ENCODE results near the gene CYP1A2. TPM values are rescaled to one million over a fixed set of nuclear protein-coding genes. Genes with fewer than 3 reads are reported as not detected.

The CYP1A2 gene
- total RNA-seq, 2 experiments from 2014 or later, result not detected

DNA sequence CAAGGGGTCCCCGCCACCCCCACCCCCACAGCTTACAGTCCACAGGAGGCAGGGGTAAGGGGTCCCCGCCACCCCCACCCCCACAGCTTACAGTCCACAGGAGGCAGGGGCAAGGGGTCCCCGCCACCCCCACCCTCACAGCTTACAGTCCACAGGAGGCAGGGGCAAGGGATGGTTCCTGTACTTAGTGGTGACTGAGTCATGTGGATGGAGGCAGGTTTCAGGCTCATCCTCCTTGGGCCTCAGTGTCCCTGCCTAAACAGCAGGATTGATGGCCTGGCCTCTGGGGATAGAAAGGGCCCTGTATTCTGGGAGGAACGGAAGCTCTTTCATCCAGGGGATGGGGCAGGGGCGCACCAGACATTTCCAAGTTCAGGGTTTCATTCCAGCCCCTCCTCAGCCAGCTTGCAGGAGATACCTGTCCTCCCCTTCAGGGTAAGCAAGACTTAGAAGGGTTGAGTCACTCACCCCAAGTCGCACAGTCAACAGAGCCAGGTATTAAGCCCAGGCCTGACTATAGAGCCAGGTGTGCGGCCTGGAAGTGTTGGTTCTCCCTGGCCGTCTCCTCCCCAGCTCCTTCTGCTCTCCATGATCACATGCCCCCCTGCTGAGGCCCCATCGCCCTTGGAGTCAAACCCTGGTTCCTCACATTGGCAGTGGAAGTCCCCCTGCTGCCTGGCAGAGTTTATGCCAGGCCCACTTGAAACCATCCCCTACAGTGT, 45.8 kb downstream of the CYP1A2 start:
- Mint-ChIP-seq H3K27ac (peak overlapping the region; percentile 93), H3K36me3 (ENCODE audit: low read depth) (peaks cover 54% of the 10 kb centered on the region), H3K27me3 (no peaks in the 10 kb centered on the region), H3K4me3 (peak overlapping the region; percentile 69), H3K9me3 (no peaks in the 10 kb centered on the region), H3K4me1 (ENCODE audit: low read depth) (peaks cover 91% of the 10 kb centered on the region)
- Histone ChIP-seq H3K27me3 (ENCODE audit: control insufficient read depth in 1 of 2, insufficient read depth in 2 of 2, low read length in 2 of 2) (no peaks in the 10 kb centered on the region), H3K36me3 (ENCODE audit: insufficient read depth, low read length) (peaks cover 63% of the 10 kb centered on the region), H3K27ac (ENCODE audit: low read depth in 1 of 2, low read length in 2 of 2) (peak overlapping the region; percentile 59 to 90), H3K9me3 (ENCODE audit: control insufficient read depth in 1 of 2, insufficient read depth in 1 of 2, low read length in 2 of 2) (no peaks in the 10 kb centered on the region), H3K4me1 (ENCODE audit: insufficient read depth, low read length) (peaks cover 96% of the 10 kb centered on the region), H3K4me3 (ENCODE audit: low read length) (no peak overlapping the region)
- DNase-seq, result peak in 1 of 14 experiments; percentile 40
- TF ChIP-seq, protein P1, sequence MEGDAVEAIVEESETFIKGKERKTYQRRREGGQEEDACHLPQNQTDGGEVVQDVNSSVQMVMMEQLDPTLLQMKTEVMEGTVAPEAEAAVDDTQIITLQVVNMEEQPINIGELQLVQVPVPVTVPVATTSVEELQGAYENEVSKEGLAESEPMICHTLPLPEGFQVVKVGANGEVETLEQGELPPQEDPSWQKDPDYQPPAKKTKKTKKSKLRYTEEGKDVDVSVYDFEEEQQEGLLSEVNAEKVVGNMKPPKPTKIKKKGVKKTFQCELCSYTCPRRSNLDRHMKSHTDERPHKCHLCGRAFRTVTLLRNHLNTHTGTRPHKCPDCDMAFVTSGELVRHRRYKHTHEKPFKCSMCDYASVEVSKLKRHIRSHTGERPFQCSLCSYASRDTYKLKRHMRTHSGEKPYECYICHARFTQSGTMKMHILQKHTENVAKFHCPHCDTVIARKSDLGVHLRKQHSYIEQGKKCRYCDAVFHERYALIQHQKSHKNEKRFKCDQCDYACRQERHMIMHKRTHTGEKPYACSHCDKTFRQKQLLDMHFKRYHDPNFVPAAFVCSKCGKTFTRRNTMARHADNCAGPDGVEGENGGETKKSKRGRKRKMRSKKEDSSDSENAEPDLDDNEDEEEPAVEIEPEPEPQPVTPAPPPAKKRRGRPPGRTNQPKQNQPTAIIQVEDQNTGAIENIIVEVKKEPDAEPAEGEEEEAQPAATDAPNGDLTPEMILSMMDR (IDR thresholded peaks at IDR 0.05), result no peak
- CTCF ChIA-PET, result interaction anchor here (1.0 to 14.8 kb wide), 9 partner anchors 10 to 159 kb away, joined by 3 to 353 read pairs (median 5); partner anchors contain the start of genes CPLX3, CSK, FAM219B and SCAMP2
- POLR2A ChIA-PET, result interaction anchor here (1.4 to 33.5 kb wide), 5 partner anchors 15 to 144 kb away, joined by 3 to 925 read pairs (median 4); partner anchors contain the start of genes COX5A, CSK, FAM219B and ULK3
- no peak for ATAC-seq (ENCODE audit: poor library complexity)
- intact Hi-C loops (cut with DNase I, micrococcal nuclease), result no loop called here

DNA sequence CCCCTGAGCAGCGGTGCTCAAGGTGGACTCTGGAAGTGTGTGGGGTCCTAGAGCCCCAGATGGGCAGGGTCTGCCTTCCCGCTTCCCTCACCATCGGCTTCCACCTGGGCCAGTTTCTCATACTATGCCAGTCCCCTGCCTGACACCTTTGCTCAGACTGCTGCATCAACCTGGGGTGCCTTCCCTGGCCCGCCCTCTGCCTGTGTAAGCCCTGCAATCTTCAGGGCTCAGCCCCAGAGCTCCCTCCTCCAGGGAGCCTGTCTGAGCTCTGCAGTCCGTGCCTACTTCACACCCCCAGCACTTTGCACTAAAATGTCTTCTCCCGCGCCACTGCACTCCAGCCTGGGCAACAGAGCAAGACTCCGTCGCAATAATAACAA, 46.3 kb downstream of the CYP1A2 start:
- peak overlapping the region; percentile 59 to 90 for H3K27ac ChIP-seq (ENCODE audit: low read depth in 1 of 2, low read length in 2 of 2)
- H3K9me3 ChIP-seq (ENCODE audit: control insufficient read depth in 1 of 2, insufficient read depth in 1 of 2, low read length in 2 of 2), result no peaks in the 10 kb centered on the region
- DNase-seq (peak in 2 of 14 experiments; percentile 50 to 51), ATAC-seq (ENCODE audit: poor library complexity) (peak; percentile 38)
- Mint-ChIP-seq H3K4me3 (peak overlapping the region; percentile 69), H3K36me3 (ENCODE audit: low read depth) (peaks cover 56% of the 10 kb centered on the region), H3K27ac (peak overlapping the region; percentile 93), H3K4me1 (ENCODE audit: low read depth) (peaks cover 91% of the 10 kb centered on the region), H3K27me3 (no peaks in the 10 kb centered on the region), H3K9me3 (no peaks in the 10 kb centered on the region)
- intact Hi-C loops (cut with DNase I, micrococcal nuclease), result loop anchor here (1.0 to 5.0 kb wide), 2 partner anchors 8 to 157 kb away; no protein-coding TSS in a partner anchor
- POLR2A ChIA-PET, result interaction anchor here (1.4 to 33.5 kb wide), 3 partner anchors 16 to 143 kb away, joined by 3 to 925 read pairs (median 6); partner anchors contain the start of genes COX5A, CSK and FAM219B
- H3K4me1 ChIP-seq (ENCODE audit: insufficient read depth, low read length), result peaks cover 96% of the 10 kb centered on the region
- TF ChIP-seq, protein P1 (IDR thresholded peaks at IDR 0.05), result no peak
- H3K4me3 ChIP-seq (ENCODE audit: low read length), result no peak overlapping the region
- H3K27me3 ChIP-seq (ENCODE audit: control insufficient read depth in 1 of 2, insufficient read depth in 2 of 2, low read length in 2 of 2), result no peaks in the 10 kb centered on the region
- H3K36me3 ChIP-seq (ENCODE audit: insufficient read depth, low read length), result peaks cover 63% of the 10 kb centered on the region
- CTCF ChIA-PET, result interaction anchor here (3.2 to 14.8 kb wide), 3 partner anchors 7 to 24 kb away, joined by 19 to 353 read pairs (median 231); partner anchors contain the start of gene CSK

DNA sequence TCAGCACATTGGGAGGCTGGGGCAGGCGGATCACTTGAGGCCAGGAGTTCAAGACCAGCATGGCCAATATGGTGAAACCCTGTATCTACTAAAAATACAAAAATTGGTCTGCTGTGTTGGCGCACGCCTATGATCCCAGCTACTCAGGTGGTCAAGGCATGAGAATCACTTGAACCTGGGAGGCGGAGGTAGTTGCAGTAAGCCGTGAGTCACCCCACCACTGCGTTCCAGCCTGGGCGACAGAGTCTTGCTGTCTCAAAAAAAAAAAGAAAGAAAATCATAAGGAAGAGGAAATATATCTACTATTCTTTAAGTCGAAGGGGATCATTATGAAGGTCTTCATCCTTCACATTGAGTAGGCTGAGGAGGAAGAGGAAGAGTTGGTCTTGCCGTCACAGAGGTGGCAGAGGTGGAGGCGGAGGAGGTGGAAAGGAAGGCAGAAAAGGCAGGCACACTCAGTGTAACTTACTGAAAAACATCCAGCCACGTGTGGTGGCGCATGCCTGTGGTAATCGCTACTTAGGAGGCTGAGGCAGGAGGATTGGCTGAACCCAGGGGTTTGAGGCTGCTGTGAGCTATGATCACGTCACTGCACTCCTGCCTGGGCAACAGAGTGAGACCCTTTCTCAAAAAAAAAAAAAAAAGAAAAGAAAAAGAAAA, 47.5 kb downstream of the CYP1A2 start:
- H3K36me3 ChIP-seq (ENCODE audit: insufficient read depth, low read length), result peaks cover 64% of the 10 kb centered on the region
- Mint-ChIP-seq H3K27me3 (no peaks in the 10 kb centered on the region), H3K36me3 (ENCODE audit: low read depth) (peaks cover 66% of the 10 kb centered on the region), H3K4me1 (ENCODE audit: low read depth) (peaks cover 86% of the 10 kb centered on the region), H3K9me3 (no peaks in the 10 kb centered on the region), H3K27ac (peak overlapping the region; percentile 93), H3K4me3 (peak overlapping the region; percentile 74)
- TF ChIP-seq, protein P1 (IDR thresholded peaks at IDR 0.05), result no peak
- ATAC-seq (ENCODE audit: poor library complexity), result peak; percentile 22
- H3K27ac ChIP-seq (ENCODE audit: low read depth in 1 of 2, low read length in 2 of 2), result peak overlapping the region; percentile 11 to 90
- POLR2A ChIA-PET, result interaction anchor here (1.4 to 33.5 kb wide), 2 partner anchors 17 to 142 kb away, joined by 3 to 925 read pairs; partner anchors contain the start of genes COX5A and CSK
- intact Hi-C loops (cut with DNase I, micrococcal nuclease), result loop anchor here (1.0 to 5.0 kb wide), 3 partner anchors 9 to 156 kb away; no protein-coding TSS in a partner anchor
- DNase-seq, result peak in 5 of 14 experiments; percentile 55 to 65 (median 62)
- CTCF ChIA-PET, result interaction anchor here (0.7 to 14.8 kb wide), 5 partner anchors 8 to 164 kb away, joined by 3 to 353 read pairs (median 19); partner anchors contain the start of gene CSK
- no peak overlapping the region for H3K4me3 ChIP-seq (ENCODE audit: low read length)
- H3K27me3 ChIP-seq (ENCODE audit: control insufficient read depth in 1 of 2, insufficient read depth in 2 of 2, low read length in 2 of 2), result no peaks in the 10 kb centered on the region
- no peaks in the 10 kb centered on the region for H3K9me3 ChIP-seq (ENCODE audit: control insufficient read depth in 1 of 2, insufficient read depth in 1 of 2, low read length in 2 of 2)
- peaks cover 96% of the 10 kb centered on the region for H3K4me1 ChIP-seq (ENCODE audit: insufficient read depth, low read length)

Measured in CD4-positive, alpha-beta T cell (primary cell).